Karpas-422 (cell line): ENCODE measurements around the gene FAM131C. TPM values are rescaled to one million over a fixed set of nuclear protein-coding genes. Genes with fewer than 3 reads are reported as not detected.

Experiments used
- DNase-seq: peaks from one replicate; pipeline ENCODE4 v3.0.0-alpha.2; 2015
- H2AFZ ChIP-seq: fragments of 200-600 bp; sonication (generic); 2 replicates; pipeline ENCODE4 v1.6.1; 2014; ENCODE audit warnings: antibody characterized with exemption, low read length, mixed read lengths
- H3K27ac ChIP-seq: fragments of 200-600 bp; sonication (generic); 2 replicates; pipeline ENCODE4 v1.5.1; 2014; ENCODE audit warnings: mild to moderate bottlenecking, low read length, moderate library complexity
- H3K27me3 ChIP-seq: fragments of 200-600 bp; sonication (generic); 2 replicates; pipeline ENCODE4 v1.6.1; 2014; ENCODE audit warnings: low read length, mixed read lengths
- H3K36me3 ChIP-seq: fragments of 200-600 bp; sonication (generic); 2 replicates; pipeline ENCODE4 v1.6.1; 2014; ENCODE audit warnings: low read length, mixed read lengths; ENCODE audit not compliant: insufficient read depth
- H3K4me1 ChIP-seq: fragments of 200-600 bp; sonication (generic); 2 replicates; pipeline ENCODE4 v1.6.1; 2014; ENCODE audit warnings: mild to moderate bottlenecking, low read length, mixed read lengths
- H3K4me2 ChIP-seq: fragments of 200-600 bp; sonication (generic); 2 replicates; pipeline ENCODE4 v1.6.1; 2014; ENCODE audit warnings: low read length, low read depth, mild to moderate bottlenecking; ENCODE audit not compliant: poor library complexity, severe bottlenecking
- H3K4me3 ChIP-seq: fragments of 200-600 bp; sonication (generic); 2 replicates; pipeline ENCODE4 v1.5.1; 2014; ENCODE audit warnings: mild to moderate bottlenecking, antibody characterized with exemption, low read length, mixed read lengths
- H3K79me2 ChIP-seq: fragments of 200-600 bp; sonication (generic); 2 replicates; pipeline ENCODE4 v1.6.1; 2014; ENCODE audit warnings: mild to moderate bottlenecking, low read length, mixed read lengths
- H3K9ac ChIP-seq: fragments of 200-600 bp; sonication (generic); 2 replicates; pipeline ENCODE4 v1.6.0; 2014; ENCODE audit warnings: low read length
- H3K9me2 ChIP-seq: fragments of 200-600 bp; sonication (generic), shearing (Covaris generic); replicated peaks from 2 replicates; pipeline ENCODE4 v1.6.0; 2014; ENCODE audit warnings: mild to moderate bottlenecking, low read length, moderate library complexity; ENCODE audit not compliant: insufficient read depth
- H3K9me3 ChIP-seq: fragments of 300-700, 200-600 bp; sonication (generic); 2 replicates; pipeline ENCODE4 v1.6.1; 2014; ENCODE audit warnings: low read length, mixed read lengths
- H4K20me1 ChIP-seq: fragments of 200-600 bp; sonication (generic); 2 replicates; pipeline ENCODE4 v1.6.1; 2014; ENCODE audit warnings: mild to moderate bottlenecking, antibody characterized with exemption, low read length, low read depth; ENCODE audit not compliant: insufficient read depth
- total RNA-seq: library from RNA; depleted of rRNA; stranded (reverse); fragments of >200 nt; shearing (Covaris generic); gene quantifications from 2 replicates; pipeline ENCODE4 v1.2.3, GENCODE V29; 2014; ENCODE audit warnings: low replicate concordance

The FAM131C gene
- total RNA-seq, 1 experiment from 2014 or later, result not detected

DNA sequence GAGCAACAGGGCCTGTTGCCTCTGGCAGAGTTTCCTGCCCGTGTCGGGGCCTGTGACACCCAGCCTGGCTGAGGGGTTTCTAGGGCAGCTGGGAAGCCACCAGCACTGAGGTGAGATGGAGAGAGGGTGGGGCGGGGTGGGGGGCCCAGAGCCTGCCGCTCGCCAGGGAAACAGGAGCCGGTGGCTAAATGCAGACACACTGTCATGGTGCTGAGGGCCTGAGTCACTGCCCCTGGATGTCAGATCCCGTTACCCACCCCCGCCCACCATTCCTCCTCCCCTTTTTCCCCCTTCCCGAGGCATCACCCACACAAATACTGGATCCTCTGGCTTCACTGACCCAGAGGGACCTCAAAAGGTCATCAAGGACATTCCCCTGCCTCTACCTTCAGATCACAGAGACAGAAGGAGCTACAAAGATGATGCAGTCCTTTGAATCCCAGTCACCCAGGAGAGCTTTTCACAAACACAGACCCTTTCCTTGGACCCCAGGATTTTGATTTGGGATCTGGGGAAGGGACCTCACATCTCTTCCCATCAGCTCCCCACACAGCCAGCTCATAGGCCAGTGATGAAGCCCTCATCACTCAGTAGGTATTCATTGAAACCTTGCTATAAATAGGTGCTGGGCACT, 53.7 kb downstream of the FAM131C start:
- H4K20me1 ChIP-seq, result no peaks in the 10 kb centered on the region
- no peaks in the 10 kb centered on the region for H3K36me3 ChIP-seq
- no peak for DNase-seq
- H3K27me3 ChIP-seq, result no peaks in the 10 kb centered on the region
- H3K9ac ChIP-seq, result no peak overlapping the region
- no peak overlapping the region for H3K4me2 ChIP-seq
- H3K4me1 ChIP-seq, result peaks cover 4% of the 10 kb centered on the region
- no peak overlapping the region for H2AFZ ChIP-seq
- H3K4me3 ChIP-seq, result no peak overlapping the region
- no peak overlapping the region for H3K27ac ChIP-seq
- no peaks in the 10 kb centered on the region for H3K9me3 ChIP-seq
- no peaks in the 10 kb centered on the region for H3K79me2 ChIP-seq
- H3K9me2 ChIP-seq, result no peaks in the 10 kb centered on the region

DNA sequence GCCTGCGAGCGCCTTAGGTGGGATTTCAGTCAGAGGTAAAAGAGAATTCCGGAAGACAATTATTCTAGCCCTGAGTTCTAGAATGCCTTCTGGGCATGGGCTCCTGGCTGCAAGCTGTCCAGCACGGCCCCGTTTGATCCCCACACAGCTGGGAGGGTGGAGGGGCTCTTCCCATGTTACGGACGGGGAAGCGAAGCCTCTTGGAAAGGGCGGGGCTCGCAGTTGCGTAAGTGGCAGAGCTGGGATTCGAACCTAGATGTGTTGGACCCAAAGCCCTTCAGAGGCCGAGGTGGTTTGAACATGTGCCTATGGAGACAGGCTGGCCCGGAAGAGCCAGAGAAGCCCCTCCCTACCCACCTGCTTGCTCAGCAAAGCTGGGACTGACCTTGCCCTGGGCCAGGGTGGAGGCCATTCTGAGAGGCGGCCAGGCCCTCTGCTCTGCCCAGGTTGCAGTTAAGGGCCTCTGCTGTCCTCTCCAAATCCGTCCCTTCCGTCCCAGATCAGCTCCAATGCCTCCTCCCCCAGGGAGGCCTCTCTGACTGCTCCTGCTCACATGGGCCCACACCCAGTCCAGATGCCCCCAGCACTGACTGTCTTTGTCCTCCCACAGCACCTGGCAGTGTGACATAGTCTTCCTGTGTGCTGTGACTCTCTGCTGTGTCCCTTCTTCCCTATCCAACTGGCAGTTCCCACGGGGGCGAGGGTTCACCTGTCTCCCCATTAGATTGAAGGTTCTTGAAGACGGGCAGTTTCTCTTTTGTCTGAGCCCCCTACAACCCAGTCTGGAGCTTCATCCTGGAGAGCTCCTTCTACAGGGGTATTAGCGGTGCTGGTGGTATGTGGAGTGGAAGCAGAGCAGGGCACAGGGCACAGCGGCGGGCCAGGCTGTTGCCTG, 54.5 kb downstream of the FAM131C start:
- Histone ChIP-seq H3K4me1 (peaks cover 8% of the 10 kb centered on the region), H3K9ac (no peak overlapping the region), H3K79me2 (no peaks in the 10 kb centered on the region), H3K27me3 (no peaks in the 10 kb centered on the region), H2AFZ (no peak overlapping the region), H3K9me3 (no peaks in the 10 kb centered on the region), H3K27ac (no peak overlapping the region), H4K20me1 (no peaks in the 10 kb centered on the region), H3K36me3 (no peaks in the 10 kb centered on the region), H3K4me2 (no peak overlapping the region), H3K4me3 (no peak overlapping the region), H3K9me2 (no peaks in the 10 kb centered on the region)
- DNase-seq, result no peak

DNA sequence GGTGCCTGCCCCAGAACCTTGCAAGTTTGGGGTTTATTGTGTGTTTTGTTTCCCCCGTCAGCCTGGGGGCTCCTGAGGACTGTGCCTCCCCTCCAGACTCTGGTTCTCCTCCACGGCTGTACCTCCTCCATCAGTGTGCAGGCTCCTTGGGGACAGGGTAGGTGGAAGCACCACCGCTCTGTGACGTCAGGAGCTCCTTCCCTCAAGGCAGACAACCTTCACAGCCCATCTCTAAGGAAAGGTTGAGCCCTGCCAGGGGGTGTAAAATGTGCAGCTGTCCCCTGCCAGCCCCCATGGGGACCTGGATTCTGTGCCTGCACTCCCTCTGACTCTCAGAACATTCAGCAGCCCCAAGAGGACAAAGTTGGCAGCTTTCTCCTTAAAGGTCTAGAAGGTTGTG, 55.1 kb downstream of the FAM131C start:
- Histone ChIP-seq H3K9me3 (no peaks in the 10 kb centered on the region), H3K4me3 (no peak overlapping the region), H3K27ac (no peak overlapping the region), H2AFZ (no peak overlapping the region), H3K4me1 (peaks cover 8% of the 10 kb centered on the region), H3K9ac (no peak overlapping the region), H4K20me1 (no peaks in the 10 kb centered on the region), H3K79me2 (no peaks in the 10 kb centered on the region), H3K9me2 (no peaks in the 10 kb centered on the region), H3K4me2 (no peak overlapping the region), H3K36me3 (no peaks in the 10 kb centered on the region), H3K27me3 (no peaks in the 10 kb centered on the region)
- no peak for DNase-seq

DNA sequence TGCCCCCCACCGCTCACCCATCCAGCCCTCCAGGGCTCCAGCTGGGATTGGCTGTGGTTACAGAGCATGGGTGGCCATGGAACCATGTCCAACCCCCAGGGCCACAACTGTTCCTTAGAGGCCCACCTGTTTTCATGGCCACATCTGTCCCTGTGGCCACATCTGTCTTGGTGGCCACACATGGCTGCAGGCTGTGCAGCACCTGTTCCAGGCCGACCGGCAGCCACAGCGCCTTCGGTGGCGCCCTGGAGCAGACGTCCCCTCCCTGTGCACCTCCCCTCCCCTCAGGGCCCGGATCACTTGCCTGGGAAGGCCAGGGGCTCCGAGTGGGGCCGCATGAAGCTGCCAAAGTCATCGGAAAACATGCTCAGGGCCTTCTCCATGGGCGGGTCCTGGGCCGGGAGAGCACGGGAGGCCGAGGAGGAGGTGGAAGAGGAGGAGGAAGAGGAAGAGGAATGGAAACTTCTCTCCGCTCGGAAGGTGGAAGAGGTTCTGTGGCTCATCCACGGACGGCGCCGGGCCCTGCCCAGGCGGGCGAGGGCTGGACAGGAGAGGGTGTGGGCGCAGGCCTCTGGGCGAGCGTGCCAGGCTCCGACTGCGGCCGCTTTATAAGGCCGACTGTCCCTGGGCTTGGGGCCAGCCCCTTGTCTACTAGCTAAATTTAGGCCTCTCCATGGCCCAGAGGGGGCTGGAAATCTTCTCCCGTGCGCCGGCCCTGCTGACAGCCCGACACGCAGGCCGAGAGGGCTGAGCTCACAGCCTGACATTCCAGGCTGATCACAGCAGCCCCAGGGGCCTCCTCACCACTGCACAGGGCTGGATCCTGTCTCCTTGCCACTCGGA, 55.8 kb downstream of the FAM131C start, which contains the start of gene HSPB7:
TSS of gene HSPB7 (minus strand) at position 583 of the 843 bp plus-strand sequence. CDS start at position 503, 80 bp downstream.
- Histone ChIP-seq H3K27ac (no peak within 1 kb of the TSS), H3K79me2 (no peaks in the 10 kb centered on the region), H3K36me3 (no peaks in the 10 kb centered on the region), H3K9ac (no peak within 1 kb of the TSS), H3K4me2 (no peak within 1 kb of the TSS), H3K4me3 (no peak within 1 kb of the TSS), H3K4me1 (peaks cover 13% of the 10 kb centered on the region), H3K9me3 (no peaks in the 10 kb centered on the region), H4K20me1 (no peaks in the 10 kb centered on the region), H3K9me2 (no peaks in the 10 kb centered on the region), H3K27me3 (no peaks in the 10 kb centered on the region), H2AFZ (no peak within 1 kb of the TSS)
- peak; percentile 58 for DNase-seq

DNA sequence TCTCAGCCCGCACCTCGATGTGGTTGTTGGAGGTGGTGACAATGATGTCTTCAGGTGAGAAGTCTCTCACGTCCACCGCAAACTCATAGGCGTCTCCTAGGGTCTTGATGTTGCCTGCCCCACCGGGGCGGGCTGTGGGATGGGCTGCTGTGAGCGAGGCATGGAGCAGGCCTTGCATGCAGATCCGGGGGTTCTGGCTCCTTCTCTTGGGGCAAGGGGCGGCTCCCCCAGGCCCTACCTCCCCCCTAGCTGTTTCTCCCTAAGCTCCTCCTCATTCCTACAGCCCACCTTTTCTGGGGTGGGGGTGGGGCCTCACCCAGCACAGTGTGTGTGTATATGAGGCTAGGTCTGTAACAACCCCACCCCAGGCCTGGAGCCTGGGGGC, 56.4 kb downstream of the FAM131C start:
- Histone ChIP-seq H3K4me3 (no peak overlapping the region), H2AFZ (no peak overlapping the region), H3K36me3 (no peaks in the 10 kb centered on the region), H3K79me2 (no peaks in the 10 kb centered on the region), H3K27ac (no peak overlapping the region), H3K27me3 (no peaks in the 10 kb centered on the region), H3K4me1 (peaks cover 15% of the 10 kb centered on the region), H4K20me1 (no peaks in the 10 kb centered on the region), H3K4me2 (no peak overlapping the region), H3K9me3 (no peaks in the 10 kb centered on the region), H3K9me2 (no peaks in the 10 kb centered on the region), H3K9ac (no peak overlapping the region)
- no peak for DNase-seq

DNA sequence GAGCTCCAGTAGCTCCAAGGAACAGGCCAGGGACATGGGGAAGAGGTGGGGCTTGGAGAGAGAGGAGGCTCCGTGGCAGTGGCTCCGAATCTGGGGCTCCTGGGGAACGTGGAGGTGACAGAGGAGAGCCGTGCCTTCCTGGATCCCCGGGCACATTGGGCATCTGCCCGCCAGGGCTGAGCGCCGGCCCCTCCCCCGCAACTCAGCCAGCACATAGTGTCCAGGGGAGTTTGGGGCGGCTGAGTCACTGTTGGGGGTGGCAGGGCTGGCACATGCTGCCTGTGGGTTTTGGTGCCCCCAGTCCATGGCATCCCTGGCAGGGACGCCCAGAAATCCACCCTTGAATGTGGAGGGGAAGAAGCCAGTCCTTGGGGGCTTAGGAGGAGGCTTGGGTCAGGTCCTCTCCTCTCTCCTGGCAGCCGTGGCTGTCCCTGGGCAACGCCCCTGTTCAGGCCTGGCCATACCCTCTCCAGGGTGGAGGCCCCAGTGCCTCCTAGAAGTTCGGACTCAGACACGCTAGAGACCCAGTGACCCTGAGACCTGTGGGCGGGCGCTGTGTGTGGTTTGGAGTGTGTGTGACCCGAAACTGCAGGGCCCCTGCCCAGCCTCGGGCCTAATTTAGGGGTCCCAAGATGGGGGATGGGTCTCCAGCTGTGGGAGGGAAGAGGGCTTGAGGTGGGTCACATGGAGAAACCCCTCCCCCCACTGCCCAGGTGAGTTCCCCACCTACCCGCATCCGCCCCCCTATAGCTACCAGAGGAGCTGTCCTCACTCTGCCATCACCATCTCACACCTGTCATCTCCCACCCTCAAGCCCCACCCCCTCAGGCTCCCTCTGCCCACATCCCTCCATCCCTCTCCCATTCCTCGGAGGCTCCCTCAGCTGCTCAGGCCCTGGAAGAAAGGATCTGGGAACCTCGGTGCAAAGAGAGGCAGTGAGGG, 57.2 kb downstream of the FAM131C start:
- no peak for DNase-seq
- no peaks in the 10 kb centered on the region for H3K27me3 ChIP-seq
- no peaks in the 10 kb centered on the region for H4K20me1 ChIP-seq
- H3K79me2 ChIP-seq, result no peaks in the 10 kb centered on the region
- no peak overlapping the region for H3K9ac ChIP-seq
- no peaks in the 10 kb centered on the region for H3K9me3 ChIP-seq
- no peaks in the 10 kb centered on the region for H3K9me2 ChIP-seq
- no peak overlapping the region for H3K27ac ChIP-seq
- no peak overlapping the region for H3K4me2 ChIP-seq
- no peak overlapping the region for H2AFZ ChIP-seq
- no peak overlapping the region for H3K4me3 ChIP-seq
- no peaks in the 10 kb centered on the region for H3K36me3 ChIP-seq
- H3K4me1 ChIP-seq, result peaks cover 15% of the 10 kb centered on the region

DNA sequence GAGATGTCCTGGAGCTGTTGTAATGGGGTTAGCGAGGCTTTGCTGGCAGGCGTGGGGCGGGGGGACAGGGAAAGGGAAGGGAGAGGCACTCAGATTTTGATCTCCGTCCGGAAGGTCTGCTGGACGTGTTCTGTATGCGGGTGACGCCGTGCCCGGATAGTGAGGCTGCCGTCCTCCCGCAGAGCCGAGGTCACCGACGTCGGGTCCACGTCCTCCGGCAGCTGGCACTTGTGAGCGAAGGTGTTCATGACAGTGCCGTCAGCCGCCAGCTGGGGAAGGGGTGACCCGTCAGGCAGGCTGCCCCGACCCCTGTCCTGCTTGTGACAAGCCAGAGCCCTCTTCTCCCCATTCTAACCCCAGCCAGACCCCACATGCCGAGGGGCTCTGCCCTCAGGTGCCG, 58.0 kb downstream of the FAM131C start:
- Histone ChIP-seq H3K27me3 (no peaks in the 10 kb centered on the region), H3K36me3 (no peaks in the 10 kb centered on the region), H3K4me2 (no peak overlapping the region), H3K9me3 (no peaks in the 10 kb centered on the region), H4K20me1 (no peaks in the 10 kb centered on the region), H3K9ac (no peak overlapping the region), H3K4me3 (no peak overlapping the region), H3K27ac (no peak overlapping the region), H2AFZ (no peak overlapping the region), H3K9me2 (no peaks in the 10 kb centered on the region), H3K4me1 (peaks cover 15% of the 10 kb centered on the region), H3K79me2 (no peaks in the 10 kb centered on the region)
- DNase-seq, result no peak
